ENCODE measurements around the gene TNFRSF19.

DNA sequence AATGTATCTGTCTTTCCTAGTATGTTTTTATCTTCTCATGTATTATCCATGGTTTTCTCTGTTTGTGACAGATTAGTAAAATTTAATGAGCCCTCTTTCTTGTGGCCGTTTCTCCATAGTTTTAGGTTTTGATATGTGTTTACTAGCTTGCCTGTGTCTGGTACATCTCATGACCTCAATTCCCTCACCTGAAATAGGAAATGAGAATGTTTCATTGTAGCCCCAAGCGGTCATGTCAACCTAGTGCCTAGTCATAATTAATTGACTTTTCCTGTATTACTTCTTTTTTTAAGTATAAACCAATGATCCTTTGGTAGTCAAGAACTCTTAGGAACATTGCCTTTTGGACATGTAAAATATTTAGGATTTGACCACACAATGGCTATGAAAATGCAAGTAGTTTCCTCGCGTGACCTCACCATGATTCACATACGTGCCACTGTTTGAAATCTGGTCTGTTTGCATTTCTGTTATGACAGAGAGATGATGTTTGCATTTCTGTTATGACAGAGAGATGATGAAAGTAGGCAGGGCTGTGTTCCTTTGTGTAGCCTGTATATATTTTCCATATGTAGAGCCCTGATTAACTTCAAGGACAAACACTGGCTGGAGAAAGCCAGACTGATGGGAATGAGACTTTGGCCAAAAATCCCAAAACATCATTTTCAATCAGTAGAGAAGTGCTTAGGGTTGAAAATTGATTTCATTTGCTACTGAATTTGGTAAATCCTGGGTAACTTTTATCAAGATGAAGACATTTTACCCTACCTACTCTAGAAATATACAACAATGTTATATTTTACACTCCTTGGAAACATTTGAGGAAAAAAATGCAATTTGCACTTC, 104.8 kb downstream of the TNFRSF19 start:
- TF ChIP-seq, protein P1, sequence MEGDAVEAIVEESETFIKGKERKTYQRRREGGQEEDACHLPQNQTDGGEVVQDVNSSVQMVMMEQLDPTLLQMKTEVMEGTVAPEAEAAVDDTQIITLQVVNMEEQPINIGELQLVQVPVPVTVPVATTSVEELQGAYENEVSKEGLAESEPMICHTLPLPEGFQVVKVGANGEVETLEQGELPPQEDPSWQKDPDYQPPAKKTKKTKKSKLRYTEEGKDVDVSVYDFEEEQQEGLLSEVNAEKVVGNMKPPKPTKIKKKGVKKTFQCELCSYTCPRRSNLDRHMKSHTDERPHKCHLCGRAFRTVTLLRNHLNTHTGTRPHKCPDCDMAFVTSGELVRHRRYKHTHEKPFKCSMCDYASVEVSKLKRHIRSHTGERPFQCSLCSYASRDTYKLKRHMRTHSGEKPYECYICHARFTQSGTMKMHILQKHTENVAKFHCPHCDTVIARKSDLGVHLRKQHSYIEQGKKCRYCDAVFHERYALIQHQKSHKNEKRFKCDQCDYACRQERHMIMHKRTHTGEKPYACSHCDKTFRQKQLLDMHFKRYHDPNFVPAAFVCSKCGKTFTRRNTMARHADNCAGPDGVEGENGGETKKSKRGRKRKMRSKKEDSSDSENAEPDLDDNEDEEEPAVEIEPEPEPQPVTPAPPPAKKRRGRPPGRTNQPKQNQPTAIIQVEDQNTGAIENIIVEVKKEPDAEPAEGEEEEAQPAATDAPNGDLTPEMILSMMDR (IDR thresholded peaks at IDR 0.05) = no peak
- TF ChIP-seq POLR2A (IDR thresholded peaks at IDR 0.05) = no peak

All from uterus (tissue), 2 donors.